ENCODE results near the gene MARF1. TPM values are rescaled to one million over a fixed set of nuclear protein-coding genes. Genes with fewer than 3 reads are reported as not detected.

MARF1 gene
- total and polyA plus RNA-seq, 4 donors: 7.0 to 19.8 (median 12.6) TPM

DNA sequence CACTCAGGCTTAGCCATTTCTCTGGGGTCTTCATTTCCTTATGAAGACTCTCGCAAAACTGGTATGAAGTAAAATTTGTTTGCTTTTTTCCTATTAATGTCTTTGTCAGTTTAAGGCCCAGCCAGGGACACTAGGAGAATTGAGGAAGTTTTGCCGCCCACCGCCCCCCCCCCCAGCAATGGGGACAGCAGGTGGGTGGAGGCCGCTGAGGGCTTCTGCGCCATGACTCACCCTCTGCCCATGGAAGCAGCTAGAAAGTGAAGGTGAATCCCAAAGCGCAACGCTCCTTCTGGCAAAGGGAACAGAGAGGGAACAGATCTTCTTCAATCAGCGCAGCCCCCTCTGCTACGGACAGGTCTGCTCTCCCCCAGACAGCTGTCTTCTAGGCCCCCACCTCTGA lies 49.7 kb downstream of the MARF1 start:
- Histone ChIP-seq H3K27ac (ENCODE audit: low read depth in 1 of 2, low read length in 2 of 2) (no peak overlapping the region), H3K27me3 (ENCODE audit: control insufficient read depth in 4 of 4, insufficient read depth in 4 of 4, low read length in 3 of 4) (no peaks in the 10 kb centered on the region), H3K4me3 (ENCODE audit: low read depth in 1 of 3, low read length in 3 of 3) (no peak overlapping the region), H3K9me3 (ENCODE audit: control insufficient read depth in 4 of 4, low read length in 3 of 4) (no peaks in the 10 kb centered on the region), H3K36me3 (ENCODE audit: control insufficient read depth in 4 of 4, insufficient read depth in 3 of 4, low read depth in 1 of 4, low read length in 3 of 4) (peaks cover 0 to 22% (median 17%) of the 10 kb centered on the region in 4 donors), H3K4me1 (ENCODE audit: control insufficient read depth in 4 of 4, insufficient read depth in 4 of 4, low read length in 3 of 4) (peaks cover 0 to 4% (median under 1%) of the 10 kb centered on the region in 4 donors), H3K9ac (ENCODE audit: low read depth in 1 of 2, low read length in 2 of 2) (no peak overlapping the region)
- TF ChIP-seq RAD21 (IDR thresholded peaks at IDR 0.05) (no peak), HNF4A (conservative IDR thresholded peaks at IDR 0.05) (no peak), NR2F2 (IDR thresholded peaks at IDR 0.05) (no peak)
- no peak for DNase-seq (ENCODE audit: low spot score)
- 92% methylated on average over 9 of the region's 9 CpGs for WGBS

DNA sequence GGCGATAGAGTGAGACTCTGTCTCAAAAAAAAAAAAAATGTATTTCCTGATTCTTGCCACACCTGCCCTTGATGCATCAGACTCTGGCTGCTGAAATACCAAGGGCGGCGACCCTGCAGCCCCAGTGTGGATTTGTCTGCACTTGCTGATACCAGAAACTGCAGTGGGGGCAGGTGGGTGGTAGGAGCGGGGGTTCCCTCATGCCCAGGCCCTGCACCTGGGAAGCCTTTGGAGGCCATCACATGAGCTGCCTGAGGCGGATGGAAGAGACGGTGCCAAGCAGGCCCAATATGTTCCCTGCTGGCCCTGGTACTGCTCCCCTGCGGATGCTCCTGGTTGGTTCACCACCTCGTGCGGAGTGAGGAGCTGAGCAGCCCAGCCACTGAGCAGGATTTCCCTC lies 50.6 kb downstream of the MARF1 start:
- TF ChIP-seq SP1 (IDR thresholded peaks at IDR 0.05) (no peak), JUND (IDR thresholded peaks at IDR 0.05) (no peak), RXRA (IDR thresholded peaks at IDR 0.05) (no peak), HNF4A (conservative IDR thresholded peaks at IDR 0.05) (no peak)
- TF ChIP-seq, protein P1, sequence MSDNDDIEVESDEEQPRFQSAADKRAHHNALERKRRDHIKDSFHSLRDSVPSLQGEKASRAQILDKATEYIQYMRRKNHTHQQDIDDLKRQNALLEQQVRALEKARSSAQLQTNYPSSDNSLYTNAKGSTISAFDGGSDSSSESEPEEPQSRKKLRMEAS (IDR thresholded peaks at IDR 0.05): no peak
- H3K4me1 ChIP-seq (ENCODE audit: control insufficient read depth in 4 of 4, insufficient read depth in 4 of 4, low read length in 3 of 4): peaks cover 0 to 4% (median under 1%) of the 10 kb centered on the region in 4 donors
- peaks cover 0 to 21% (median 16%) of the 10 kb centered on the region in 4 donors for H3K36me3 ChIP-seq (ENCODE audit: control insufficient read depth in 4 of 4, insufficient read depth in 3 of 4, low read depth in 1 of 4, low read length in 3 of 4)
- no peaks in the 10 kb centered on the region for H3K9me3 ChIP-seq (ENCODE audit: control insufficient read depth in 4 of 4, low read length in 3 of 4)
- no peak overlapping the region for H3K4me3 ChIP-seq (ENCODE audit: low read depth in 1 of 3, low read length in 3 of 3)
- no peak for DNase-seq (ENCODE audit: low spot score)
- no peaks in the 10 kb centered on the region for H3K27me3 ChIP-seq (ENCODE audit: control insufficient read depth in 4 of 4, insufficient read depth in 4 of 4, low read length in 3 of 4)
- 89% methylated on average over 9 of the region's 9 CpGs for WGBS
- H3K9ac ChIP-seq (ENCODE audit: low read depth in 1 of 2, low read length in 2 of 2): no peak overlapping the region
- H3K27ac ChIP-seq (ENCODE audit: low read depth in 1 of 2, low read length in 2 of 2): peak overlapping the region in 1 of 2 donors; percentile 54

DNA sequence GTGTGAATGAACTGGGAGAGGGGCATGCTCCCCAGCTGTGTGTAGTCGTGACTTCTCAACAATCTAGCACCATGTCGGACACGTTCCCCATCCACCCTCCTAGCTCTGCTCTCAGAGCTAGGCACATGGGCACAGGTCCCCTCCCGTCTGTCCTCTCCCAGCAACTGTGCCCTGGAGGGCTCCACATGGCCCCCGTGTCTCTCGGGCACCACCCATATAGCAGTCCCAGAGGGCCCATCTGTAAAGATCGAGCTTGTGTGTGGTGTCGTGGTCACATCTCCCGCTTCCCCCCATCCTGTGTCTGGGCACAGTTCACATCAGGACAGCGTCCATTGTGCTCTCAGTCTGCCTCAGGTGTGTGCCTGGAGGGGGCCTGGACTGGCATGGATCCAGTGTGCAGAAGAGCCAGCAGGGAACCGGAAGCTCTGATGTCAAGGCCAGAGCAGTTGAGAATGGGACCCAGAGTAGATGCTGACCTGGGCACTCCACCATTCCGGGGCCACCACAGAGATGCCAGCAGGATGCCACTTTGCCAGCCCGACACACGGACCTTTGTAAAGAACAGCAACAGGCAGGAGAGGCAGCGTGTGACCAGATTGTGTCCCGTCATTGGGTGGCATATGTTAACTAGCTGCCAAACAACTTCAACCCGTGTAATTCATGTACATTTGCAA lies 55.7 kb downstream of the MARF1 start:
- no peak for DNase-seq (ENCODE audit: low spot score)
- peaks cover 0 to 19% (median 11%) of the 10 kb centered on the region in 4 donors for H3K36me3 ChIP-seq (ENCODE audit: control insufficient read depth in 4 of 4, insufficient read depth in 3 of 4, low read depth in 1 of 4, low read length in 3 of 4)

More for the DNA sequence above, 55.7 kb downstream of the MARF1 start:
- TF ChIP-seq YY1 (IDR thresholded peaks at IDR 0.05): no peak
- TF ChIP-seq NR2F2 (IDR thresholded peaks at IDR 0.05): no peak
- no peak for TF ChIP-seq GABPA (IDR thresholded peaks at IDR 0.05 in 1 of 2, conservative IDR thresholded peaks at IDR 0.05 in 1 of 2)
- no peak for TF ChIP-seq RXRA (IDR thresholded peaks at IDR 0.05)
- no peak for TF ChIP-seq SP1 (IDR thresholded peaks at IDR 0.05)
- no peak for TF ChIP-seq HNF4G (IDR thresholded peaks at IDR 0.05)
- TF ChIP-seq, protein P1 (IDR thresholded peaks at IDR 0.05): no peak
- no peak for TF ChIP-seq FOXA1 (IDR thresholded peaks at IDR 0.05)
- TF ChIP-seq, protein P2, sequence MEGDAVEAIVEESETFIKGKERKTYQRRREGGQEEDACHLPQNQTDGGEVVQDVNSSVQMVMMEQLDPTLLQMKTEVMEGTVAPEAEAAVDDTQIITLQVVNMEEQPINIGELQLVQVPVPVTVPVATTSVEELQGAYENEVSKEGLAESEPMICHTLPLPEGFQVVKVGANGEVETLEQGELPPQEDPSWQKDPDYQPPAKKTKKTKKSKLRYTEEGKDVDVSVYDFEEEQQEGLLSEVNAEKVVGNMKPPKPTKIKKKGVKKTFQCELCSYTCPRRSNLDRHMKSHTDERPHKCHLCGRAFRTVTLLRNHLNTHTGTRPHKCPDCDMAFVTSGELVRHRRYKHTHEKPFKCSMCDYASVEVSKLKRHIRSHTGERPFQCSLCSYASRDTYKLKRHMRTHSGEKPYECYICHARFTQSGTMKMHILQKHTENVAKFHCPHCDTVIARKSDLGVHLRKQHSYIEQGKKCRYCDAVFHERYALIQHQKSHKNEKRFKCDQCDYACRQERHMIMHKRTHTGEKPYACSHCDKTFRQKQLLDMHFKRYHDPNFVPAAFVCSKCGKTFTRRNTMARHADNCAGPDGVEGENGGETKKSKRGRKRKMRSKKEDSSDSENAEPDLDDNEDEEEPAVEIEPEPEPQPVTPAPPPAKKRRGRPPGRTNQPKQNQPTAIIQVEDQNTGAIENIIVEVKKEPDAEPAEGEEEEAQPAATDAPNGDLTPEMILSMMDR (IDR thresholded peaks at IDR 0.05; ENCODE audit: low read depth, low read length, missing input control): no peak
- TF ChIP-seq HNF4A (conservative IDR thresholded peaks at IDR 0.05): no peak
- no peaks in the 10 kb centered on the region for H3K9me3 ChIP-seq (ENCODE audit: control insufficient read depth in 4 of 4, low read length in 3 of 4)
- H3K9ac ChIP-seq (ENCODE audit: low read depth in 1 of 2, low read length in 2 of 2): no peak overlapping the region
- no peaks in the 10 kb centered on the region for H3K4me1 ChIP-seq (ENCODE audit: control insufficient read depth in 4 of 4, insufficient read depth in 4 of 4, low read length in 3 of 4)
- H3K27ac ChIP-seq (ENCODE audit: low read depth in 1 of 2, low read length in 2 of 2): no peak overlapping the region
- no peak overlapping the region for H3K4me3 ChIP-seq (ENCODE audit: low read depth in 1 of 3, low read length in 3 of 3)
- H3K27me3 ChIP-seq (ENCODE audit: control insufficient read depth in 4 of 4, insufficient read depth in 4 of 4, low read length in 3 of 4): no peaks in the 10 kb centered on the region
- WGBS: 97% methylated on average over 17 of the region's 17 CpGs
